ENCODE results near the gene SEC14L1. TPM values are rescaled to one million over a fixed set of nuclear protein-coding genes. Genes with fewer than 3 reads are reported as not detected.

SEC14L1 gene
- total and polyA plus RNA-seq, 2 of the 8 experiments (the other 6 are each of a cell fraction or from before 2014, with no cell fraction given): 27.2 to 74.4 TPM

- no peak overlapping the region for H3K4ac ChIP-seq (replicated peaks; ENCODE audit: insufficient read length, low read depth, low read length)
- H3K4me1 ChIP-seq (replicated peaks in 1 of 4; ENCODE audit: control insufficient read depth in 3 of 4, insufficient read depth in 4 of 4, low read length in 3 of 4): no peaks in the 10 kb centered on the region; a peak in 2 of 7 replicates
- CTCF ChIA-PET (ENCODE audit: partially characterized antibody): interaction anchor here (0.5 to 5.7 kb wide), 7 partner anchors 24 to 124 kb away, joined by 3 to 31 read pairs (median 3); no protein-coding TSS in a partner anchor
- no peaks in the 10 kb centered on the region for H3K27me3 ChIP-seq (replicated peaks in 1 of 4; ENCODE audit: control insufficient read depth in 3 of 4, extremely low read depth in 1 of 4, insufficient read depth in 3 of 4, low read length in 3 of 4)
- H3K14ac ChIP-seq (ENCODE audit: insufficient read length): no peak overlapping the region
- H3K23ac ChIP-seq (ENCODE audit: insufficient read length): no peak overlapping the region
- DNase-seq (ENCODE audit: low read depth in 1 of 2, low spot score in 2 of 2): no peak
- H3K9me3 ChIP-seq (ENCODE audit: insufficient read depth in 2 of 2, low read depth in 1 of 2, low read length in 1 of 2): no peaks in the 10 kb centered on the region
- H3K27ac ChIP-seq (ENCODE audit: low read depth, low read length): no peak overlapping the region
- H2AFZ ChIP-seq (ENCODE audit: low read length): no peak overlapping the region
- H2BK5ac ChIP-seq (ENCODE audit: low read depth, low read length): no peak overlapping the region; the same call in 1 of the 2 replicates
- H3K18ac ChIP-seq (ENCODE audit: extremely low read depth, low read length): no peak overlapping the region
- H3K9ac ChIP-seq (replicated peaks in 1 of 4; ENCODE audit: extremely low read depth in 1 of 4, low read depth in 3 of 4, low read length in 3 of 4): no peak overlapping the region
- no peak overlapping the region for H3K4me2 ChIP-seq (ENCODE audit: insufficient read depth in 1 of 2, low read depth in 2 of 2, low read length in 2 of 2)
- no peak overlapping the region for H2BK12ac ChIP-seq (ENCODE audit: low read depth, low read length)
- 96% methylated on average over 22 of the region's 22 CpGs; no CpG with 5 or more reads in 1 of the 2 experiments for WGBS, 2 experiments (ENCODE audit: extremely low coverage in 1 of 2, insufficient coverage in 1 of 2, insufficient read length in 1 of 2, insufficient replicate concordance in 2 of 2, low coverage in 1 of 2, low lambda C conversion rate in 2 of 2, missing lambda C conversion rate in 1 of 2)
- no peak overlapping the region for H4K8ac ChIP-seq (ENCODE audit: extremely low read depth, insufficient read depth, low read length)
- H3K4me3 ChIP-seq (ENCODE audit: extremely low read depth in 1 of 4, insufficient read depth in 2 of 4, low read depth in 3 of 4, low read length in 4 of 4): no peak overlapping the region
- H3K56ac ChIP-seq (replicated peaks; ENCODE audit: insufficient read length, low read depth, low read length): no peak overlapping the region
- H2AK5ac ChIP-seq (ENCODE audit: low read depth, low read length): no peak overlapping the region
- no peak overlapping the region for H2BK15ac ChIP-seq (ENCODE audit: low read length)
- POLR2A ChIA-PET (ENCODE audit: partially characterized antibody): no interaction called here
- H3K79me1 ChIP-seq (ENCODE audit: low read depth, low read length): no peaks in the 10 kb centered on the region
- H2BK120ac ChIP-seq (replicated peaks; ENCODE audit: low read depth, low read length): no peak overlapping the region
- H4K20me1 ChIP-seq (replicated peaks in 1 of 2; ENCODE audit: control insufficient read depth in 1 of 2, insufficient read depth in 2 of 2, low read length in 2 of 2): peaks cover 0 to 10% of the 10 kb centered on the region in 2 experiments
- peaks cover under 1% of the 10 kb centered on the region; the same call in 1 of the 2 replicates for H3K23me2 ChIP-seq (ENCODE audit: low read depth, low read length)
- no peak overlapping the region for H2BK20ac ChIP-seq (ENCODE audit: low read length)
- H4K5ac ChIP-seq (ENCODE audit: insufficient read length, low read depth, low read length): no peak overlapping the region
- H3K79me2 ChIP-seq (ENCODE audit: control insufficient read depth in 1 of 2, insufficient read depth in 2 of 2, low read length in 2 of 2): no peaks in the 10 kb centered on the region
- H4K91ac ChIP-seq (replicated peaks; ENCODE audit: insufficient read length, low read length): no peak overlapping the region
- no peak for FAIRE-seq
- peaks cover 20 to 54% (median 37%) of the 10 kb centered on the region in 4 experiments for H3K36me3 ChIP-seq (ENCODE audit: control insufficient read depth in 2 of 4, insufficient read depth in 4 of 4, low read length in 3 of 4)
- TF ChIP-seq FOSL1 (IDR thresholded peaks at IDR 0.05; ENCODE audit: insufficient read depth, low read depth, low read length) (no peak), ATF2 (IDR thresholded peaks at IDR 0.05; ENCODE audit: low read length) (no peak), RFX5 (IDR thresholded peaks at IDR 0.05; ENCODE audit: borderline replicate concordance, low read depth, low read length) (no peak), SP2 (IDR thresholded peaks at IDR 0.05; ENCODE audit: low read length) (no peak), USF2 (IDR thresholded peaks at IDR 0.05; ENCODE audit: low read length) (no peak), CEBPB (IDR thresholded peaks at IDR 0.05; ENCODE audit: low read depth, low read length) (no peak)
Observed at GRCh38 chr17:77210946-77211541, 70.3 kb downstream of the SEC14L1 start.
